K562 (cell line): ENCODE data around the gene EVL. TPM values are rescaled to one million over a fixed set of nuclear protein-coding genes. Genes with fewer than 3 reads are reported as not detected.

Experiments
- ATAC-seq: fragments of 200-7000 bp; cut with Tn5 transposase; 3 replicates; pipeline ENCODE4 v1.9.1; 2020; ENCODE audit warnings: moderate library complexity
- BruUV-seq: library from RNA; stranded (reverse); fragments of 400-500 nt; replicated peaks from 2 replicates; lab custom pipeline; 2021; lab: Mats Ljungman, UMichigan
- CTCF ChIA-PET: fragments of 300-600 bp; formaldehyde crosslinking; extraction: SDS; loops from one replicate; lab custom pipeline; 2021; ENCODE audit warnings: low intra/inter-chr PET ratio; lab: Yijun Ruan, JAX
- POLR2A ChIA-PET: fragments of 300-600, 350-650 bp; sonication (Branson Sonifier 250); formaldehyde crosslinking; extraction: SDS; loops from one replicate; lab custom pipeline; 2021; ENCODE audit warnings: antibody characterized with exemption, inconsistent platforms; lab: Yijun Ruan, JAX
- DNase-seq, 4 experiments: peaks; one replicate each; pipeline versions ENCODE4 v3.0.0 to v3.0.0-alpha.2; 2011 to 2018; ENCODE audit warnings: low spot score in 3 of 4, mixed read lengths in 3 of 4; ENCODE audit errors: extremely low read depth in 1 of 4
- FAIRE-seq: peaks from 2 replicates; lab custom pipeline; 2011; peaks lifted over from hg19 to GRCh38; lab: Jason Lieb, UNC
- H2AFZ ChIP-seq: 2 replicates; pipeline ENCODE4 v1.6.0; 2011; ENCODE audit warnings: low read depth, low read length, control low read depth, inconsistent platforms
- H3K27ac ChIP-seq: fragments of 200-600 bp; 3 replicates; pipeline ENCODE4 v1.8.0; 2011; ENCODE audit warnings: low read depth, mild to moderate bottlenecking, control low read depth, inconsistent platforms, low read length, moderate library complexity, mixed read lengths; ENCODE audit errors: extremely low read depth
- H3K27me3 ChIP-seq, 2 experiments: fragments of 300-600 bp in 1 of 2; 2 replicates in 1 of 2; 3 replicates in 1 of 2; pipeline versions ENCODE4 v1.6.0 to v1.8.0; 2011; ENCODE audit warnings: inconsistent platforms in 2 of 2, low read length in 2 of 2, mild to moderate bottlenecking in 1 of 2, mixed read lengths in 1 of 2, moderate library complexity in 1 of 2; ENCODE audit not compliant: control insufficient read depth in 2 of 2, insufficient read depth in 2 of 2
- H3K36me3 ChIP-seq: fragments of 300-600 bp; 3 replicates; pipeline ENCODE4 v1.8.0; 2011; ENCODE audit warnings: mild to moderate bottlenecking, low read length, inconsistent platforms; ENCODE audit not compliant: control insufficient read depth, insufficient read depth
- H3K4me1 ChIP-seq, 2 experiments: fragments of 200-600 bp in 1 of 2; replicated peaks in 1 of 2; 2 replicates in 1 of 2; 3 replicates in 1 of 2; pipeline versions ENCODE4 v1.5.1 to v1.8.0; 2011; ENCODE audit warnings: inconsistent platforms in 2 of 2, low read length in 2 of 2, mild to moderate bottlenecking in 1 of 2, mixed read lengths in 1 of 2, moderate library complexity in 1 of 2; ENCODE audit not compliant: control insufficient read depth in 2 of 2, insufficient read depth in 2 of 2
- H3K4me2 ChIP-seq: 2 replicates; pipeline ENCODE4 v1.6.1; 2011; ENCODE audit warnings: low read length, control low read depth, inconsistent platforms, mixed read lengths; ENCODE audit not compliant: insufficient read depth
- H3K4me3 ChIP-seq: fragments of 200-600 bp; sonication (generic), shearing (Covaris generic); 2 replicates; pipeline ENCODE4 v1.5.1; 2016; ENCODE audit warnings: control low read depth, inconsistent platforms
- H3K79me2 ChIP-seq: fragments of 200-600 bp; 3 replicates; pipeline ENCODE4 v1.8.0; 2011; ENCODE audit warnings: low read length, inconsistent platforms; ENCODE audit not compliant: control insufficient read depth, insufficient read depth
- H3K9ac ChIP-seq, 2 experiments: 2 replicates each; pipeline versions ENCODE4 v1.6.0 to v1.6.1; 2011; ENCODE audit warnings: low read depth in 2 of 2, low read length in 2 of 2, control low read depth in 1 of 2, inconsistent platforms in 1 of 2, mild to moderate bottlenecking in 1 of 2, mixed read lengths in 1 of 2; ENCODE audit not compliant: insufficient read depth in 1 of 2
- H3K9me1 ChIP-seq: one replicate; pipeline ENCODE4 v1.6.0; 2011; ENCODE audit warnings: inconsistent platforms, mild to moderate bottlenecking, low read length, moderate library complexity; ENCODE audit not compliant: control insufficient read depth, insufficient read depth
- H3K9me3 ChIP-seq: replicated peaks from 2 replicates; pipeline ENCODE4 v1.5.1; 2011; ENCODE audit warnings: low read depth, low read length, inconsistent platforms; ENCODE audit not compliant: control insufficient read depth, insufficient read depth
- H4K20me1 ChIP-seq: replicated peaks from 2 replicates; pipeline ENCODE4 v1.6.1; 2011; ENCODE audit warnings: low read length, inconsistent platforms, mixed read lengths; ENCODE audit not compliant: control insufficient read depth, insufficient read depth
- BACH1 ChIP-seq: fragments of 200-800 bp; sonication (Bioruptor generic); IDR thresholded peaks from 2 replicates; pipeline ENCODE4 v1.6.1; 2016; ENCODE audit warnings: missing genetic modification characterization, missing compliant biosample characterization
- HDAC3 ChIP-seq: fragments of 450-650 bp; IDR thresholded peaks from 2 replicates; pipeline ENCODE4 v1.6.1; 2018; ENCODE audit warnings: borderline replicate concordance, mild to moderate bottlenecking, moderate library complexity; ENCODE audit not compliant: partially characterized antibody
- HMGXB4 ChIP-seq: sonication (generic); formaldehyde crosslinking; IDR thresholded peaks from 2 replicates; pipeline ENCODE4 v1.8.1; 2023; ENCODE audit warnings: mild to moderate bottlenecking, missing genetic modification reagents
- IRF1 ChIP-seq: sonication (generic); formaldehyde crosslinking; IDR thresholded peaks from 2 replicates; pipeline ENCODE4 v1.8.0; 2022; ENCODE audit warnings: missing genetic modification reagents, mild to moderate bottlenecking, borderline replicate concordance
- POLR2B ChIP-seq: fragments of 450-650 bp; IDR thresholded peaks from 2 replicates; pipeline ENCODE4 v1.6.1; 2018; ENCODE audit warnings: low read depth; ENCODE audit not compliant: partially characterized antibody
- SFPQ ChIP-seq: fragments of 200-400 bp; formaldehyde crosslinking; IDR thresholded peaks from 2 replicates; pipeline ENCODE4 v1.6.1; 2017; ENCODE audit warnings: mild to moderate bottlenecking, low read depth, low read length, moderate library complexity
- YY1 ChIP-seq, 3 experiments: IDR thresholded peaks; 2 replicates each; pipeline ENCODE4 v1.6.1; 2011; ENCODE audit warnings: low read length in 2 of 3, mild to moderate bottlenecking in 2 of 3, moderate library complexity in 2 of 3, borderline replicate concordance in 1 of 3, control low read depth in 1 of 3, low read depth in 1 of 3; ENCODE audit not compliant: insufficient read depth in 3 of 3, insufficient replicate concordance in 2 of 3, control insufficient read depth in 1 of 3, insufficient read length in 1 of 3; ENCODE audit errors: extremely low read depth in 1 of 3
- ZBTB2 ChIP-seq: fragments of 450-650 bp; IDR thresholded peaks from 2 replicates; pipeline ENCODE4 v1.6.1; 2016; ENCODE audit warnings: antibody characterized with exemption
- ZNF175 ChIP-seq: fragments of 200-800 bp; sonication (Bioruptor generic); IDR thresholded peaks from 2 replicates; pipeline ENCODE4 v1.6.1; 2016; ENCODE audit warnings: low read depth, mild to moderate bottlenecking, missing genetic modification characterization, missing compliant biosample characterization
- ZNF224 ChIP-seq: sonication (generic); formaldehyde crosslinking; IDR thresholded peaks from 2 replicates; pipeline ENCODE4 v1.8.0; 2022; ENCODE audit warnings: mild to moderate bottlenecking, missing genetic modification reagents
- ZNF655 ChIP-seq: fragments of 250-450 bp; sonication (Bioruptor Pico); IDR thresholded peaks from 2 replicates; pipeline ENCODE4 v1.5.0; 2021
- WGBS: fragments of 100-300 bp; shearing (Covaris generic); methylation state at CpG from one replicate; pipeline ENCODE4 v1.1.6; 2016; ENCODE audit warnings: low coverage, mixed read lengths; ENCODE audit not compliant: insufficient coverage; ENCODE audit errors: missing lambda C conversion rate; 5-methylcytosine and 5-hydroxymethylcytosine counted together
- in situ Hi-C: fragments of 300-500 bp; cut with MboI; formaldehyde crosslinking; loops from 4 replicates; pipeline ENCODE4 v1.15.0; 2018; ENCODE audit warnings: inconsistent platforms, mixed read lengths
- intact Hi-C: fragments of 100-400 bp; cut with micrococcal nuclease; formaldehyde crosslinking; loops from 2 replicates; pipeline ENCODE4 v1.14.2; 2022
- polyA plus RNA-seq, 8 experiments: library from polyadenylated mRNA; depleted of rRNA in 4 of 8; stranded (reverse) in 5 of 8; unstranded in 3 of 8; fragments of >200 nt; fragmentation: Nextera tagmentation in 2 of 8; fragmentation: Illumina TruSeq in 1 of 8; extraction: Ambion mirVana in 2 of 8; extraction: Trizol in 1 of 8; gene quantifications; 2 replicates each; pipeline versions ENCODE4 v1.2.1 to v1.2.3, GENCODE V29; 2011 to 2014; ENCODE audit warnings: inconsistent platforms in 1 of 8, missing spikeins in 1 of 8
- total RNA-seq, 7 experiments: library from RNA; depleted of rRNA in 6 of 7; stranded (reverse); fragments of >200 nt in 6 of 7; fragmentation: Illumina TruSeq in 2 of 7; extraction: Trizol in 2 of 7; gene quantifications; 2 replicates each; pipeline versions ENCODE4 v1.2.1 to v1.2.3, GENCODE V29; 2011 to 2021; ENCODE audit warnings: low replicate concordance in 1 of 7

EVL gene
- total and polyA plus RNA-seq, 9 of the 15 experiments (the other 6 are each of a cell fraction or from before 2014, with no cell fraction given): 2.9 to 43.4 (median 23.9) TPM

GRCh38 chr14:100079726-100080005 lies 14.4 kb downstream of the EVL start:
- Histone ChIP-seq H3K9me1 (no peaks in the 10 kb centered on the region), H3K4me3 (no peak overlapping the region), H3K27me3 (no peaks in the 10 kb centered on the region), H3K9ac (no peak overlapping the region), H2AFZ (no peak overlapping the region), H4K20me1 (no peaks in the 10 kb centered on the region), H3K4me2 (no peak overlapping the region), H3K9me3 (no peaks in the 10 kb centered on the region), H3K79me2 (peaks cover 21% of the 10 kb centered on the region), H3K36me3 (peaks cover 2% of the 10 kb centered on the region; the same call in 1 of the 3 replicates), H3K27ac (no peak overlapping the region), H3K4me1 (peaks cover 31 to 39% of the 10 kb centered on the region in 2 experiments)
- intact Hi-C loops (loop anchor here (5.0 kb wide), 1 partner anchor 63 kb away; no protein-coding TSS in a partner anchor), in situ Hi-C loops (no loop called here)
- ChIA-PET POLR2A (interaction anchor here (1.0 kb wide), 1 partner anchor 11 kb away, joined by 4 read pairs; no protein-coding TSS in a partner anchor), CTCF (interaction anchor here (0.9 kb wide), 1 partner anchor 29 kb away, joined by 4 read pairs; no protein-coding TSS in a partner anchor)
- ATAC-seq (no peak), FAIRE-seq (no peak), DNase-seq (no peak)
- WGBS: 48% methylated on average over 5 of the region's 5 CpGs
- TF ChIP-seq ZNF655 (CRISPR knock-in tag): no peak
- TF ChIP-seq BACH1 (tag): no peak
- no peak for TF ChIP-seq HDAC3
- TF ChIP-seq SFPQ: no peak
- TF ChIP-seq YY1 (IDR thresholded peaks at IDR 0.05; ENCODE audit: borderline replicate concordance in 1 of 3, control insufficient read depth in 1 of 3, extremely low read depth in 1 of 3, insufficient read depth in 3 of 3, insufficient read length in 1 of 3, insufficient replicate concordance in 2 of 3, low read depth in 1 of 3, low read length in 2 of 3): no peak
- TF ChIP-seq POLR2B: no peak
- TF ChIP-seq ZBTB2: no peak
- TF ChIP-seq HMGXB4 (CRISPR knock-in tag): no peak
- no peak for TF ChIP-seq IRF1 (CRISPR knock-in tag)
- no peak for TF ChIP-seq ZNF175 (CRISPR knock-in tag)
- TF ChIP-seq ZNF224: no peak
- no TSS peak for BruUV-seq
